Spleen (tissue), 11 donors: ENCODE measurements around the gene SRP14. TPM values are rescaled to one million over a fixed set of nuclear protein-coding genes. Genes with fewer than 3 reads are reported as not detected.

Experiments
- DNase-seq: peaks from one replicate; pipeline ENCODE4 v3.0.0-alpha.2; 2020
- H3K27ac ChIP-seq, 8 donors: fragments of 200-600 bp; sonication (generic) in 7 of 8; 1 replicate in 4 of 8; 2 replicates in 4 of 8; pipeline versions ENCODE4 v1.5.0 to v1.8.0; 2016 to 2021; ENCODE audit warnings: inconsistent platforms in 4 of 8, mild to moderate bottlenecking in 4 of 8, moderate library complexity in 1 of 8
- H3K27me3 ChIP-seq, 7 donors: fragments of 200-600 bp; sonication (generic) in 6 of 7; replicated peaks in 1 of 7; 1 replicate in 4 of 7; 2 replicates in 3 of 7; pipeline versions ENCODE4 v1.5.0 to v1.8.0; 2016 to 2021; ENCODE audit warnings: inconsistent platforms in 3 of 7, mild to moderate bottlenecking in 1 of 7
- H3K36me3 ChIP-seq, 6 donors: fragments of 200-600 bp; sonication (generic) in 5 of 6; 1 replicate in 4 of 6; 2 replicates in 2 of 6; pipeline versions ENCODE4 v1.5.0 to v1.8.0; 2016 to 2021; ENCODE audit warnings: inconsistent platforms in 2 of 6
- H3K4me1 ChIP-seq, 6 donors: fragments of 200-600 bp; sonication (generic) in 5 of 6; 1 replicate in 3 of 6; 2 replicates in 3 of 6; pipeline versions ENCODE4 v1.5.0 to v1.8.0; 2016 to 2021; ENCODE audit warnings: inconsistent platforms in 3 of 6
- H3K4me3 ChIP-seq, 8 donors: fragments of 200-600 bp; sonication (generic) in 7 of 8; 1 replicate in 4 of 8; 2 replicates in 4 of 8; pipeline versions ENCODE4 v1.5.0 to v1.8.0; 2016 to 2021; ENCODE audit warnings: inconsistent platforms in 4 of 8, mild to moderate bottlenecking in 4 of 8, moderate library complexity in 2 of 8
- H3K9me3 ChIP-seq, 8 donors: fragments of 200-600 bp; sonication (generic) in 7 of 8; 1 replicate in 4 of 8; 2 replicates in 4 of 8; pipeline versions ENCODE4 v1.5.0 to v1.8.0; 2016 to 2021; ENCODE audit warnings: inconsistent platforms in 4 of 8
- POLR2A ChIP-seq, 3 donors: fragments of 450-650 bp; IDR thresholded peaks; one replicate each; pipeline ENCODE4 v1.5.1; 2017; ENCODE audit warnings: antibody characterized with exemption in 3 of 3, mild to moderate bottlenecking in 1 of 3
- POLR2AphosphoS5 ChIP-seq, 3 donors: sonication (generic); formaldehyde crosslinking; IDR thresholded peaks; one replicate each; pipeline ENCODE4 v1.5.1; 2017; ENCODE audit warnings: antibody characterized with exemption in 3 of 3
- WGBS, 5 donors: extraction: QIAGEN DNeasy Blood & Tissue Kit in 3 of 5; methylation state at CpG; one replicate each; pipeline versions ENCODE4 v1.1.5 to v1.1.7; 2013 to 2018; 5-methylcytosine and 5-hydroxymethylcytosine counted together
- intact Hi-C: fragments of 100-400 bp; cut with DNase I; formaldehyde crosslinking; loops from one replicate; pipeline ENCODE4 v1.15.0; 2023; ENCODE audit warnings: low total_unique reads
- polyA plus RNA-seq, 3 donors: library from polyadenylated mRNA; stranded (reverse); fragments of 200-250 nt; gene quantifications; one replicate each; pipeline ENCODE4 v1.2.1, GENCODE V29; 2013
- total RNA-seq, 7 donors: library from RNA; depleted of rRNA in 3 of 7; stranded (reverse); fragments of >200 nt in 3 of 7; fragmentation: NEBNext Ultra II Directional in 4 of 7; extraction: Animal tissue kit (Norgen Biotek cat#: 25700) in 4 of 7; gene quantifications; one replicate each; pipeline versions ENCODE4 v1.1.0 to v1.2.1, GENCODE V29; 2016 to 2021
- TF ChIP-seq, protein P1 (sequence below), 11 experiments: fragments of 200-600 bp in 7 of 11; fragments of 450-650 bp in 4 of 11; sonication (generic) in 4 of 11; IDR thresholded peaks in 8 of 11; conservative IDR thresholded peaks in 3 of 11; 1 replicate in 7 of 11; 2 replicates in 4 of 11; pipeline versions ENCODE4 v1.4.0 to v1.8.0; 2016 to 2021; ENCODE audit warnings: antibody characterized with exemption in 11 of 11, inconsistent platforms in 4 of 11, mild to moderate bottlenecking in 1 of 11
- donor health status: healthy with polysubstance abuse.
- donor health status: DM: no; HTN: no; CAD: no; lungs with moderate emphysema.
- donor health status: DM: no; HTN: no; CAD: no.
- donor health status: Bipolar disorder and iron deficiency.
- donor health status: healthy.
- donor health status: DM: no; HTN: no; CAD: no.
- donor health status: DM: yes; HTN: yes; CAD: no.

The SRP14 gene
- total and polyA plus RNA-seq, 10 donors, result 109 to 356 (median 185) TPM

DNA sequence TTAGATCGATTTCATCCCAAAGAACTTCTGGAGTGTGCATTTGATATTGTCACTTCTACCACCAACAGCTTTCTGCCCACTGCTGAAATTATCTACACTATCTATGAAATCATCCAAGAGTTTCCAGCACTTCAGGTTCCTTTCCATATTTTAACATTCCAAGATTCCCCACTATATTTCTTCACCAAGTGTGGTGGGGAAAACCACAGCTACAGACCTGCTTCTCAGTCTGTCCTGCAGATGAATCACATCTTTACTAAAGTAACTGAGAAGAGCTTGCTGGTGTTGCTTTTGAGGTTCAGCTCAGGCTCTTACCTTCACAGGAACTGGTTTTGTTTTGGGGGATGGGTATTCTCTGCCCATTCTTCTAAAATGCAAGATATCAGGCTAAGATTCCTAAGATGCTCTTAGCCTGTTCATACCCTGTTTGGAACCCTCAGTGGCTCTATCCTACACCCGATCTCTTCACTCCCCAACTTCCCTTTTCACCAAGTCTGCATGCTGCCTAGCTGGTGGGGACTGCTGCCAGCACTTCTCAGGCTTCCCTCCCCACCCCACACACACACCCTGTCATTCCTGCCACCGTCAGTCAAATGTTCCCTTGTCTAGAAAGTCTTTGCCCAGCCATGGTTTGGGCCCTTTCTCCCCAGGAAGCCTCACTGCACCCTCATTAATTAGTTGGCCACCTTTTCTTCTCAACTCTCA, 30.8 kb downstream of the SRP14 start:
- intact Hi-C loops, result no loop called here
- Histone ChIP-seq H3K4me1 (no peaks in the 10 kb centered on the region), H3K36me3 (peaks cover 7 to 100% (median 75%) of the 10 kb centered on the region in 6 donors), H3K27me3 (no peaks in the 10 kb centered on the region), H3K27ac (no peak overlapping the region), H3K4me3 (no peak overlapping the region), H3K9me3 (peaks cover 0 to 5% (median under 1%) of the 10 kb centered on the region in 8 donors)
- WGBS, 5 donors, result 65 to 73% (median 69%) methylated on average over 3 of the region's 3 CpGs
- DNase-seq, result no peak
- TF ChIP-seq POLR2AphosphoS5 (IDR thresholded peaks at IDR 0.05) (no peak), POLR2A (IDR thresholded peaks at IDR 0.05) (no peak)
- TF ChIP-seq, protein P1, sequence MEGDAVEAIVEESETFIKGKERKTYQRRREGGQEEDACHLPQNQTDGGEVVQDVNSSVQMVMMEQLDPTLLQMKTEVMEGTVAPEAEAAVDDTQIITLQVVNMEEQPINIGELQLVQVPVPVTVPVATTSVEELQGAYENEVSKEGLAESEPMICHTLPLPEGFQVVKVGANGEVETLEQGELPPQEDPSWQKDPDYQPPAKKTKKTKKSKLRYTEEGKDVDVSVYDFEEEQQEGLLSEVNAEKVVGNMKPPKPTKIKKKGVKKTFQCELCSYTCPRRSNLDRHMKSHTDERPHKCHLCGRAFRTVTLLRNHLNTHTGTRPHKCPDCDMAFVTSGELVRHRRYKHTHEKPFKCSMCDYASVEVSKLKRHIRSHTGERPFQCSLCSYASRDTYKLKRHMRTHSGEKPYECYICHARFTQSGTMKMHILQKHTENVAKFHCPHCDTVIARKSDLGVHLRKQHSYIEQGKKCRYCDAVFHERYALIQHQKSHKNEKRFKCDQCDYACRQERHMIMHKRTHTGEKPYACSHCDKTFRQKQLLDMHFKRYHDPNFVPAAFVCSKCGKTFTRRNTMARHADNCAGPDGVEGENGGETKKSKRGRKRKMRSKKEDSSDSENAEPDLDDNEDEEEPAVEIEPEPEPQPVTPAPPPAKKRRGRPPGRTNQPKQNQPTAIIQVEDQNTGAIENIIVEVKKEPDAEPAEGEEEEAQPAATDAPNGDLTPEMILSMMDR (IDR thresholded peaks at IDR 0.05 in 8 of 11, conservative IDR thresholded peaks at IDR 0.05 in 3 of 11), result no peak

DNA sequence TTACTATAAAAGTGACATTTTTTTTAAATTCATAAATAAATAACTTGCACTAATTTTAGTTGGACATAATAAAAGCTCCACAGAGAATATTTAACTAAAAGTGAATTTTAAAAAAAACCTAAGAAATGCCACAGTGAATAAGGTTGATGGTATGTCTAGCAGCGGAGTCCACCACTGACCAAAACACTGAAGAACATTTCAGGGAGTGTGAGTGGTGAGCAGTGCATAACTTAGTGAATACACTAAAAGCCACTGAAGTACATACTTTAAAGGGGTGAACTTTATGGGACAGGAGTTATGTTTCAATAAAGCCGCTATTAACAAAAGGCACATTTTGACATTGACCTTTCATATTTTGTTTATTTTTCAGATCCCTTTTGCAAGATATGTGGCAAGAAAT, 32.3 kb downstream of the SRP14 start:
- 93 to 99% (median 96%) methylated on average over 2 of the region's 2 CpGs for WGBS, 5 donors
- peaks cover 7 to 100% (median 68%) of the 10 kb centered on the region in 6 donors for H3K36me3 ChIP-seq

DNA sequence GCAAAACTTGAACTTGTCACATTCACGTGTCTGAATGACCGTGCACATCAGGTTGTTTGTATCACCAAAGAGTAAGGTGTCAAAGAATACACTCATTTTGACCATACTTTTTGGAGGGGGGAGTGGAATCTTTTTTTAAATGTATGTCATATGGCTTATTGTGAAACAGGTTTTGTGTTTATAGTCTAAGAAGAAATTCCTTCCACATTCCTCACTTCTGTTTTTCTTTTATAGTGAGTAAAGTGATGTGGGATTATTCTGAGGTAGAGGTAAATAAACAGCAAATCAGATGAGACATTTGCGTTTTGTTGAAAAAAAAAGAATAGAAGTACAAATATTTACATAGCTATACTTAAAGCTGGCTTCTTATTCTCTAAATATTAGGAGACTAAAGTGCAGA, 33.0 kb downstream of the SRP14 start:
- Histone ChIP-seq H3K4me1 (no peaks in the 10 kb centered on the region), H3K27me3 (no peaks in the 10 kb centered on the region), H3K9me3 (no peaks in the 10 kb centered on the region), H3K27ac (no peak overlapping the region), H3K36me3 (peaks cover 7 to 100% (median 68%) of the 10 kb centered on the region in 6 donors), H3K4me3 (no peak overlapping the region)
- intact Hi-C loops, result no loop called here
- DNase-seq, result no peak
- TF ChIP-seq POLR2AphosphoS5 (IDR thresholded peaks at IDR 0.05), result no peak
- TF ChIP-seq POLR2A (IDR thresholded peaks at IDR 0.05), result no peak
- TF ChIP-seq, protein P1 (IDR thresholded peaks at IDR 0.05 in 8 of 11, conservative IDR thresholded peaks at IDR 0.05 in 3 of 11), result no peak
- WGBS, 5 donors, result 92 to 96% (median 95%) methylated on average over 3 of the region's 3 CpGs

More for the DNA sequence above, 32.3 kb downstream of the SRP14 start:
- intact Hi-C loops, result no loop called here
- Histone ChIP-seq H3K9me3 (no peaks in the 10 kb centered on the region), H3K4me1 (no peaks in the 10 kb centered on the region), H3K27ac (no peak overlapping the region), H3K4me3 (no peak overlapping the region), H3K27me3 (no peaks in the 10 kb centered on the region)
- no peak for DNase-seq
- TF ChIP-seq, protein P1 (IDR thresholded peaks at IDR 0.05 in 8 of 11, conservative IDR thresholded peaks at IDR 0.05 in 3 of 11), result no peak
- TF ChIP-seq POLR2AphosphoS5 (IDR thresholded peaks at IDR 0.05) (no peak), POLR2A (IDR thresholded peaks at IDR 0.05) (no peak)

DNA sequence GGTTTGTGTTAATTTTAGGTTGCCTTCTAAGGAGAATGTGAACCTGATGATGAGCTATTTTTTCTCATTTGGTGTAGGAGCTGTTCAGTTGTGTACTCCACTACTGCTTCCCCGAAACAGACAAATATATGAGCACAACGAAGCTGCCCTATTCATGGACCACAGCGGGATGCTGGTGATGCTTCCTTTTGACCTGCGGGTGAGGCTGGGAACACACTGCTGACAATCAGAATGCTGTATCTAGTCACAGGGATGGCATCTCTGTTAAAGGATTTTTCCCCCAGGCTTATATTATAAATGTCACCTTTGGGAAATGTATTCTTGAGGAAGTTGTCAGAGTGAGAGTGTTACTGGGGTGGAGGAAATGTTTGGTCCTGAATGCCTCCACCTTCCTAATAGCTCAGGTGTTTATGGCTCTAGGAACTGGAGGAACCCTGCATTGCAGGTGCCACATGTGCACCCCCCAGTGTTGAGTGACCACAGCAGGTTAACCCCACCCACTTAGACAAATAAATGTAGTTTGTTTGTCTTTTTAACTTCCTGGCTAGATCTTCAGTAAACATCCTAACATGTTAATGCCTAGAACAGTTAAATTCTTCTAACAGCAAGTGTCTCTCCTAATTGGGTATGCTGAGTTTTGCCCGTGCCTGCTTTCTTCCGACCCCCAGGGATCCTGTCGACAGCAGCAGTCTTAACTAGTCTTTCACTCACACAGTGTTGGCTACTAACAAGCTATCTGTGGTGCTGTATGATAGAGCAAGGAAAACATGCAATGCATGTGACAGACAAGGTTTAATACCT, 35.7 kb downstream of the SRP14 start:
- DNase-seq, result no peak
- H3K9me3 ChIP-seq, result no peaks in the 10 kb centered on the region
- intact Hi-C loops, result no loop called here
- WGBS, 5 donors, result 81 to 84% (median 83%) methylated on average over 7 of the region's 7 CpGs
- no peaks in the 10 kb centered on the region for H3K27me3 ChIP-seq
- TF ChIP-seq POLR2A (IDR thresholded peaks at IDR 0.05), result no peak
- no peak overlapping the region for H3K27ac ChIP-seq
- no peaks in the 10 kb centered on the region for H3K4me1 ChIP-seq
- H3K36me3 ChIP-seq, result peaks cover 2 to 96% (median 59%) of the 10 kb centered on the region in 6 donors
- no peak overlapping the region for H3K4me3 ChIP-seq
